Vagina (tissue), 2 donors: Measurements from ENCODE around the gene MPP2. TPM values are rescaled to one million over a fixed set of nuclear protein-coding genes. Genes with fewer than 3 reads are reported as not detected.

Experiments used
- DNase-seq, 2 donors: peaks; one replicate each; pipeline ENCODE4 v3.0.0-alpha.2; 2017; ENCODE audit errors: extremely low spot score in 2 of 2
- H3K27ac ChIP-seq: fragments of 200-600 bp; sonication (generic); one replicate; pipeline ENCODE4 v1.5.1; 2019
- H3K27me3 ChIP-seq: fragments of 200-600 bp; sonication (generic); one replicate; pipeline ENCODE4 v1.5.1; 2019
- H3K36me3 ChIP-seq, 2 donors: fragments of 200-600 bp; sonication (generic); one replicate each; pipeline ENCODE4 v1.5.1; 2017 to 2019
- H3K4me1 ChIP-seq: fragments of 200-600 bp; sonication (generic); one replicate; pipeline ENCODE4 v1.5.1; 2019
- H3K4me3 ChIP-seq, 2 donors: fragments of 200-600 bp; sonication (generic); 1 replicate in 1 of 2; 2 replicates in 1 of 2; pipeline ENCODE4 v1.5.1; 2016 to 2019
- H3K9me3 ChIP-seq: fragments of 200-600 bp; sonication (generic); one replicate; pipeline ENCODE4 v1.5.1; 2019
- POLR2A ChIP-seq, 2 donors: fragments of 450-650 bp; IDR thresholded peaks; one replicate each; pipeline ENCODE4 v1.6.1; 2017; ENCODE audit warnings: antibody characterized with exemption in 2 of 2, mild to moderate bottlenecking in 2 of 2, moderate library complexity in 2 of 2
- POLR2AphosphoS5 ChIP-seq, 2 donors: sonication (generic); formaldehyde crosslinking; IDR thresholded peaks; one replicate each; pipeline ENCODE4 v1.9.0; 2017; ENCODE audit warnings: antibody characterized with exemption in 2 of 2, mild to moderate bottlenecking in 2 of 2, low read depth in 1 of 2; ENCODE audit not compliant: insufficient read depth in 1 of 2
- intact Hi-C: fragments of 100-400 bp; cut with DNase I; formaldehyde crosslinking; loops from one replicate; pipeline ENCODE4 v1.15.1; 2023
- total RNA-seq: library from RNA; depleted of rRNA; stranded (reverse); fragments of >200 nt; gene quantifications from one replicate; pipeline ENCODE4 v1.2.3, GENCODE V29; 2016
- TF ChIP-seq, protein P1 (sequence below), 3 experiments: fragments of 450-650 bp in 2 of 3; fragments of 200-600 bp in 1 of 3; sonication (generic) in 1 of 3; IDR thresholded peaks; one replicate each; pipeline ENCODE4 v1.5.1; 2017 to 2019; ENCODE audit warnings: antibody characterized with exemption in 3 of 3, mild to moderate bottlenecking in 2 of 3, moderate library complexity in 2 of 3

MPP2 gene
- total RNA-seq, 1 donor from 2014 or later, result 7.6 TPM

DNA sequence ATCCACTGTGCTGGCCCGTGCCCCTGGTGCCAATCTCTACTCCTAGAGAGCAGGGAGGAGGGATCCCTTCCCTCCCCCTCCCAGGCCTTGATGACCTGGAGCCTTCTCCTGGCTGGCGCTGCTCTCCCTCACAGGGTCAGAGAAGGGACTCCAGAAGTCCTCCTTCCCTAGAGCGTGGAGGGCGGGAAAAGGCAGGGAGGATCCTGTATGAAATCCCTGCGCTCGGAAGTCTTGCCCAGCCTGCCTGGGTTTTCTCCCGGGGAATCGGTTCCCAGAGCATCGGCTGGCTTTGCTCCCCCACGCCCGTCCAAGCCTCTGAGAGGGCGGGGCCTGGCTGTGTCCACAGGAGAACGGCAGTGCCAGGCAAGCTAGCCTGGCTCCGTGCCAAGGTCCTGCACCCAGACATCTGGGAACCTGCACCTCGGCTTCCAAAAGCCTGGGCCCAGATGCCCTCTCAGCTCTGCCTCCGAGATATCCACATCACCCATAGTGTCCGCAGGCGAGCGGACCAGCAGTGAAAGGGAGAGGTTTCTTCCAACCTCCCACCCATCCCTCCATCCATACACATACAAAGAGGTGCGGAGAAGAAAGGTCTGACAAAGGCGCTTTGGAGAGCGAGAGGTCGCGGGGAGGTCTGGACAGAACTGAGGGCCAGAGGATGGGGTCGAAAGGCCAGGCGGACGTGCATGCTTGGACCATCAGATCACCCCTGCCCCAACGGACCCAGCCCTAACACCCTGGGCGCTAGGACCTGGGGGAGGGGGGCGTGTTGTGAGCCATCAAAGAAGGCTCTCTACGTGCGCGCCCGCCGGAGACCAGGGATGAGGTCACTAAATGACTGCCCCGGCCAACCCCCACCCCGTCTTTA is 1.1 kb downstream of the MPP2 start:
- Histone ChIP-seq H3K27me3 (no peaks in the 10 kb centered on the region), H3K4me3 (peak overlapping the region; percentile 53 to 70), H3K4me1 (peaks cover 37% of the 10 kb centered on the region), H3K36me3 (no peaks in the 10 kb centered on the region), H3K9me3 (no peaks in the 10 kb centered on the region), H3K27ac (peak overlapping the region; percentile 91)
- TF ChIP-seq, protein P1, sequence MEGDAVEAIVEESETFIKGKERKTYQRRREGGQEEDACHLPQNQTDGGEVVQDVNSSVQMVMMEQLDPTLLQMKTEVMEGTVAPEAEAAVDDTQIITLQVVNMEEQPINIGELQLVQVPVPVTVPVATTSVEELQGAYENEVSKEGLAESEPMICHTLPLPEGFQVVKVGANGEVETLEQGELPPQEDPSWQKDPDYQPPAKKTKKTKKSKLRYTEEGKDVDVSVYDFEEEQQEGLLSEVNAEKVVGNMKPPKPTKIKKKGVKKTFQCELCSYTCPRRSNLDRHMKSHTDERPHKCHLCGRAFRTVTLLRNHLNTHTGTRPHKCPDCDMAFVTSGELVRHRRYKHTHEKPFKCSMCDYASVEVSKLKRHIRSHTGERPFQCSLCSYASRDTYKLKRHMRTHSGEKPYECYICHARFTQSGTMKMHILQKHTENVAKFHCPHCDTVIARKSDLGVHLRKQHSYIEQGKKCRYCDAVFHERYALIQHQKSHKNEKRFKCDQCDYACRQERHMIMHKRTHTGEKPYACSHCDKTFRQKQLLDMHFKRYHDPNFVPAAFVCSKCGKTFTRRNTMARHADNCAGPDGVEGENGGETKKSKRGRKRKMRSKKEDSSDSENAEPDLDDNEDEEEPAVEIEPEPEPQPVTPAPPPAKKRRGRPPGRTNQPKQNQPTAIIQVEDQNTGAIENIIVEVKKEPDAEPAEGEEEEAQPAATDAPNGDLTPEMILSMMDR (IDR thresholded peaks at IDR 0.05), result no peak
- peak in 1 of 2 donors; percentile 75 for TF ChIP-seq POLR2AphosphoS5 (IDR thresholded peaks at IDR 0.05; ENCODE audit: insufficient read depth in 1 of 2, low read depth in 1 of 2)
- intact Hi-C loops, result no loop called here
- DNase-seq, result peak in 1 of 2 donors; percentile 91

DNA sequence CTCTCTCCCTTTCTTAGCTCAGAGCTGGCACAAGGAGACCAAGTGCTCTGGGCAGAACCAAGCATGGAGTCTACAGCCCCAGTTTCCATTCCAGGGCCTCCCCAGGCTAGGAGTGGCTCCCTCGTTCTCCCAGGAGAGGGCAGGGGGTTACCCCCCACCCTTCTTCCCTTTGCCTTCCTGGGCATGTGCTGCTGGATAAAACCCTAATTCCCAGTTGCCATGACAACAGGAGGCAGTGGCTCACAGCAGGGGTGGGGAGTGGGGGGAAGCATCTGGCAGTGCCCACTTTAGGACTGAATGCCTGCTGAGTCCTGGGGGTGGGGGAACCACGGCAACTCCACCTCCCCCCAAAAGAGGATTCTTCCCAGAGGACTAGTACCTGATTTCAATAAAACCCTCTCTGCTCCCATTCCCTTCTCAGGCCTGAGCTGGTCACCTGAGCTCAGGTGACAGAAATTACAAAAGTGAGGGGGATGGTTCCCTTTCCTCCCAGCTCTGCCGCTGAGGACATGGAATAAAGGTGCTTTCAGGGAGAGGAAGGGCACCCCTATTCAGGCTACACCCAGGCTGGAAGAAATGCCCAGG is 1.8 kb downstream of the MPP2 start:
- Histone ChIP-seq H3K4me3 (peak overlapping the region; percentile 53 to 70), H3K9me3 (no peaks in the 10 kb centered on the region), H3K36me3 (no peaks in the 10 kb centered on the region), H3K4me1 (peaks cover 44% of the 10 kb centered on the region), H3K27me3 (no peaks in the 10 kb centered on the region), H3K27ac (peak overlapping the region; percentile 91)
- intact Hi-C loops, result no loop called here
- DNase-seq, result no peak
- TF ChIP-seq, protein P1 (IDR thresholded peaks at IDR 0.05), result no peak
- no peak for TF ChIP-seq POLR2AphosphoS5 (IDR thresholded peaks at IDR 0.05; ENCODE audit: insufficient read depth in 1 of 2, low read depth in 1 of 2)
- no peak for TF ChIP-seq POLR2A (IDR thresholded peaks at IDR 0.05)

DNA sequence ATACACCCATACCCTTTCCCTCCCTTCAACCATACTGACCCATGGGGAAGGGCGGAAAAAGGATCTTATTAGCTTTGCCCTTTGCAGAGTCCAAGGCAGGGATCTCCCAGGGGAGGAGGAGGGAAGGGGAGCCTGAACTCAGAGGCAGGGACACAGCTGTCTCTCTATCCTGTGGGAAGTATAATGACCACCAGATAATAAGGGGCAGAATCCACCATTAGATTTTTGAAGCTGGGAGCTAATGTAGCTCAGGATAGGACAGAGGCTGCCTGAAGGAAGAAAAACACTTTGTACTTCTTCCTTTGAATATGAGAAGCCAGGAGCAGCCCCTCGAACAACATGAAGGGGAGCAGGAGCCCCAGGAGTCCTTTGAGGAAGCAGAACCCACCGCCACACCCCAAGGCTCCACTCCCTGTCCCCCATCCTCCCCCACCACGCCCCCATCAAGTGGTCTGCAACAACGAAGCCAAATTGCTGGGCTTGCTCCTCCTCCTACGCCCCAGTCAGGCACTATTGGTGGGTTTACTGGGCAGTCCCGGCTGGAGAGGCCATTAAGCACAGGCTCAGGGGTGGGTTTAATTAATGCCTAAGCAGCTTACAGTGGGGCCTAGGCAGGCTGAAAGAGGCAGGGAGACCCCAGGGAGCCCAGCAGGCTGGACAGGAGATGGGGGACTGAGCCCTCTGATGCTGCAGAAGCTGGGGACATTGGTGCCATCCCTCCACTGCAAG is 5.3 kb downstream of the MPP2 start:
- Histone ChIP-seq H3K36me3 (no peaks in the 10 kb centered on the region), H3K27ac (no peak overlapping the region), H3K9me3 (no peaks in the 10 kb centered on the region), H3K4me3 (no peak overlapping the region), H3K27me3 (no peaks in the 10 kb centered on the region), H3K4me1 (peaks cover 37% of the 10 kb centered on the region)
- intact Hi-C loops, result no loop called here
- TF ChIP-seq POLR2A (IDR thresholded peaks at IDR 0.05) (no peak), POLR2AphosphoS5 (IDR thresholded peaks at IDR 0.05; ENCODE audit: insufficient read depth in 1 of 2, low read depth in 1 of 2) (no peak)
- TF ChIP-seq, protein P1 (IDR thresholded peaks at IDR 0.05), result no peak
- no peak for DNase-seq

DNA sequence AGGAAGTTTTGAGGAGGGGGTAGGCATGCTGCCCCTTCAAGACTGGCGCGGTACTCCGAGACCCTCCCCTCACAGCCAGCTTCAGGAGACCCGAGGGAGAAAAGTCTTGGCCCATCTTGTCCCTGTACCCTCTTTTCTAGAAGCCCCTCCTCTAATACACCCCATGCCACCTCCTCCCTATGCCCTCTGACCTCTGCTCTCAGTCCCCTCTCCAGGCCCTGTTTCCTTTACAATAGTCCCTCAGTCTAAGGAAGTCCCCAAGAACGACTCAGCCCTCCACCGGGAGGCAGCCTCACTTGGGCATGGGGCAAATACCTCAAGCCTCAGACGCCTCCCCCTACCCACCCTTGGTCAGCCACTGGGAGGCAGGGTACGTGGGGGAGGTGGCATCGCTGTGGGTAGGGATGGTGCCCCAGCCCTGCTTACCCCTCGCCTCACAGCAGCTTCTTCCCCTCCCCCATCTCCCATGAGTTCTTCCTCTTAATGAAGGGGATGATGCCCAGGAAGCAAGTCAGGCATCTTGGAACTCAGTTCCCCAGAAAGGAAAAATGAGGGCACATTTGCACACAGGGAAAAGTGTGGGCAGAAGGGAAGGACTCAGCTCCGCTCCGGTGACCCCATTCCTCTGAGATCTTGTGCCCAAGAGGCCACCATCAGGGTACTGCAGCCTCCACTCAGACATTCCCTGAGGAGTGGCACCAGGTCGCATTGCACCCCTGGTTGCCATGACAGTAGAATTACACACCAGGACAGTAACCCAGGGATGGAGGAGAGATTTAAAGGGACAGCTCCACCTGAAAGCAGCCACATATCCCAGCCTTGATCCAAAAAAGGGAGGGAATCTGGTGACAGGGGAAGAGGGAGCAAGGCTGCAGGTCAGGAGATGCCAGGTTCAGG is 6.2 kb downstream of the MPP2 start:
- DNase-seq, result no peak
- intact Hi-C loops, result no loop called here

More for the DNA sequence above, 6.2 kb downstream of the MPP2 start:
- H3K36me3 ChIP-seq, result no peaks in the 10 kb centered on the region
- H3K9me3 ChIP-seq, result no peaks in the 10 kb centered on the region
- H3K27me3 ChIP-seq, result no peaks in the 10 kb centered on the region
- peaks cover 28% of the 10 kb centered on the region for H3K4me1 ChIP-seq
- no peak overlapping the region for H3K27ac ChIP-seq
- TF ChIP-seq POLR2AphosphoS5 (IDR thresholded peaks at IDR 0.05; ENCODE audit: insufficient read depth in 1 of 2, low read depth in 1 of 2) (no peak), POLR2A (IDR thresholded peaks at IDR 0.05) (no peak)
- TF ChIP-seq, protein P1 (IDR thresholded peaks at IDR 0.05), result no peak
- H3K4me3 ChIP-seq, result peak overlapping the region; percentile 38 to 41
